Measurements from ENCODE around the gene RMDN3. TPM values are rescaled to one million over a fixed set of nuclear protein-coding genes. Genes with fewer than 3 reads are reported as not detected.

RMDN3 gene
- total RNA-seq, 1 donor from 2014 or later = 28.3 TPM

DNA sequence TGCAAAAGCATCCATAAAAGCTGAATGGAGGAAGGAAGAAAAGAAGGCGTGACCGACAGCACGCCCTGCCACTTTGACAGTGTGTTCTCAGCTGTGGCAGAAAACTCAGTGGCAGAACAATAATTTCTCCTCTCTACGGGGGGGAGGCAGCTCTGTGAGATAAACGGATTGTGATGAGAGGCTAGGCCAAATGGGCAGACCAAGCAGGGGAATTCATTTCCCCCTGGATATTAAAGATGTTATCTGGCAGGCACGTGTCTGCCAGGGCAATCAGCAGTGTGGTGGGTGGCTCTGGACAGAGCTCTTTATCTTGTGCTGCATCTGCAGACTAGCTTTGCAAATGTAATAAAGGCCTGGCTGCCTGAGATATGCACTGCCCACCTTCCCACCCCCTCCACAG lies 1.9 kb upstream of the RMDN3 start:
- no peak for DNase-seq (ENCODE audit: low spot score)
- Mint-ChIP-seq H3K27ac (no peak overlapping the region), H3K4me3 (ENCODE audit: low read depth) (peak overlapping the region; percentile 30), H3K36me3 (ENCODE audit: low read depth) (peaks cover 10% of the 10 kb centered on the region), H3K9me3 (no peaks in the 10 kb centered on the region), H3K27me3 (ENCODE audit: low read depth) (no peaks in the 10 kb centered on the region), H3K4me1 (ENCODE audit: low read depth) (peaks cover 26% of the 10 kb centered on the region)
- intact Hi-C loops (cut with micrococcal nuclease) = loop anchor here (5.0 kb wide), 1 partner anchor 135 kb away; the partner anchor contains the start of gene VPS18

DNA sequence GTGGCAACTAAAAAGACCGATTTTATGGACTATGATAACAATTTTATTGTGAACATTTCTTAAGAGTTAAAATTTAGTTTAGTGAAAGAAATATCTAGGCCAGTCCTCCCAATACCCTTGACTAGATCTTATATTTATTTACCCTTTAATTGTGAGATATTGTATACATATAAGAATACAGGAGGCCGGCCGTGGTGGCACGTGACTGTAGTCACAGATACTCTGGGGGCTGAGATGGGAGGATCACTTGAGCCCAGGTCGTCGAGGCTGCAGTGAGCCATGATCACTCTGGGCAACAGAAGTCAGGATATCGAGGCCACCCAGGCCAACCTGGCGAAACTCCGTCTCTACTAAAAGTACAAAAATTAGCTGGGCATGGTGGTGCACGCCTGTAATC lies 756 bp upstream of the RMDN3 start:
- peaks cover 21% of the 10 kb centered on the region for H3K36me3 Mint-ChIP-seq (ENCODE audit: low read depth)
- no peak for DNase-seq (ENCODE audit: low spot score)
- peak overlapping the region; percentile 94 for H3K4me3 Mint-ChIP-seq (ENCODE audit: low read depth)
- intact Hi-C loops (cut with micrococcal nuclease) = loop anchor here (1.0 to 5.0 kb wide), 5 partner anchors 7 to 136 kb away; partner anchors contain the start of genes DNAJC17, RAD51, VPS18 and ZFYVE19
- H3K4me1 Mint-ChIP-seq (ENCODE audit: low read depth) = peaks cover 27% of the 10 kb centered on the region
- no peaks in the 10 kb centered on the region for H3K9me3 Mint-ChIP-seq
- H3K27me3 Mint-ChIP-seq (ENCODE audit: low read depth) = no peaks in the 10 kb centered on the region
- peak overlapping the region; percentile 98 for H3K27ac Mint-ChIP-seq

DNA sequence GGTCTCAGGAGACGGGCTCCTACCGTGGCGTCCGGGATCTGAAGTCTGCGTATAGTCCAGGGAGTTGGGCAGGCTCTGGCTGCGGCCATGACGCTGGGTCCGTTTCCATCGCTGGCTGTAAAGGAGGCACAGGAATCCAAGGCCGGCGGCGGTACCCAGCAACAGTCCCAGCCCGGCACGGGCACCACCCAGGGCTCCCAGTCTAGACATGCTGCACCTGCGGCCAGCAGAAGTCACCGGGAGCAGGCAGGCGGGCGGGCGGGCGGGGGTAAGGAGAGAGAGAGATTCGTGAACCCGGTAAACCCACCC lies 526 bp downstream of the RMDN3 start:
- Mint-ChIP-seq H3K36me3 (ENCODE audit: low read depth) (peaks cover 30% of the 10 kb centered on the region), H3K9me3 (no peaks in the 10 kb centered on the region), H3K4me3 (ENCODE audit: low read depth) (peak overlapping the region; percentile 94), H3K27me3 (ENCODE audit: low read depth) (no peaks in the 10 kb centered on the region), H3K4me1 (ENCODE audit: low read depth) (peaks cover 27% of the 10 kb centered on the region), H3K27ac (peak overlapping the region; percentile 98)
- intact Hi-C loops (cut with micrococcal nuclease) = loop anchor here (2.0 kb wide), 1 partner anchor 60 kb away; the partner anchor contains the start of gene RAD51
- DNase-seq (ENCODE audit: low spot score) = no peak

DNA sequence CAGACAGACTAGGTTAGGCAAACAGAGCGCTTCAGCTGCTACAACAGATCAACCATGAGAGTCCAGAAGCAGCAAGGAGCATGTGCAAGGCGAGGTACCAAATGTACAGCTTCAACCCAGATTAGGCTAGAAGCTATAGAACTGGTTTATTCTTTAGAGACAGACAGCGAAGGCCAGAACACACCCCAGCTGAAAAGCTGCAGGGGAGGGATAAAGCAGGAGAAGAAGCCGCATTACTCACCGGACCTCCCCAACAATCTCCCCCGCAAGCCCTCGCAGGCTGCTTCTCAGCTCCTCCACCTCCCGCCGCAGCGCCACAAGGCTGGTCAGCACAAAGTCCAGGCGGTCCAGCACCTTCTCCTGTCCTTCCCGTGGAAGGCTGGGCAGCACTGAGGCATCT lies 3.3 kb downstream of the RMDN3 start:
- intact Hi-C loops (cut with micrococcal nuclease) = no loop called here
- H3K4me3 Mint-ChIP-seq (ENCODE audit: low read depth) = no peak overlapping the region
- no peaks in the 10 kb centered on the region for H3K27me3 Mint-ChIP-seq (ENCODE audit: low read depth)
- DNase-seq (ENCODE audit: low spot score) = no peak
- no peaks in the 10 kb centered on the region for H3K9me3 Mint-ChIP-seq
- peaks cover 27% of the 10 kb centered on the region for H3K4me1 Mint-ChIP-seq (ENCODE audit: low read depth)
- peaks cover 45% of the 10 kb centered on the region for H3K36me3 Mint-ChIP-seq (ENCODE audit: low read depth)
- H3K27ac Mint-ChIP-seq = no peak overlapping the region

- H3K9me3 Mint-ChIP-seq = no peaks in the 10 kb centered on the region
- no peak overlapping the region for H3K4me3 Mint-ChIP-seq (ENCODE audit: low read depth)
- no peak overlapping the region for H3K27ac Mint-ChIP-seq
- intact Hi-C loops (cut with micrococcal nuclease) = no loop called here
- peaks cover 48% of the 10 kb centered on the region for H3K36me3 Mint-ChIP-seq (ENCODE audit: low read depth)
- H3K27me3 Mint-ChIP-seq (ENCODE audit: low read depth) = no peaks in the 10 kb centered on the region
- no peak for DNase-seq (ENCODE audit: low spot score)
- peaks cover 27% of the 10 kb centered on the region for H3K4me1 Mint-ChIP-seq (ENCODE audit: low read depth)
Observed at GRCh38 chr15:40750885-40751284, 4.2 kb downstream of the RMDN3 start.

GRCh38 chr15:40749151-40749630 lies 5.9 kb downstream of the RMDN3 start:
- no peak overlapping the region for H3K4me3 Mint-ChIP-seq (ENCODE audit: low read depth)
- H3K9me3 Mint-ChIP-seq = no peaks in the 10 kb centered on the region
- intact Hi-C loops (cut with micrococcal nuclease) = no loop called here
- no peak overlapping the region for H3K27ac Mint-ChIP-seq
- DNase-seq (ENCODE audit: low spot score) = no peak
- peaks cover 64% of the 10 kb centered on the region for H3K36me3 Mint-ChIP-seq (ENCODE audit: low read depth)
- no peaks in the 10 kb centered on the region for H3K27me3 Mint-ChIP-seq (ENCODE audit: low read depth)
- H3K4me1 Mint-ChIP-seq (ENCODE audit: low read depth) = peaks cover 29% of the 10 kb centered on the region

GRCh38 chr15:40747685-40748631 lies 7.1 kb downstream of the RMDN3 start:
- Mint-ChIP-seq H3K27me3 (ENCODE audit: low read depth) (no peaks in the 10 kb centered on the region), H3K4me1 (ENCODE audit: low read depth) (peaks cover 29% of the 10 kb centered on the region), H3K4me3 (ENCODE audit: low read depth) (no peak overlapping the region), H3K9me3 (no peaks in the 10 kb centered on the region), H3K36me3 (ENCODE audit: low read depth) (peaks cover 69% of the 10 kb centered on the region), H3K27ac (peak overlapping the region; percentile 42)
- intact Hi-C loops (cut with micrococcal nuclease) = no loop called here
- DNase-seq (ENCODE audit: low spot score) = no peak

DNA sequence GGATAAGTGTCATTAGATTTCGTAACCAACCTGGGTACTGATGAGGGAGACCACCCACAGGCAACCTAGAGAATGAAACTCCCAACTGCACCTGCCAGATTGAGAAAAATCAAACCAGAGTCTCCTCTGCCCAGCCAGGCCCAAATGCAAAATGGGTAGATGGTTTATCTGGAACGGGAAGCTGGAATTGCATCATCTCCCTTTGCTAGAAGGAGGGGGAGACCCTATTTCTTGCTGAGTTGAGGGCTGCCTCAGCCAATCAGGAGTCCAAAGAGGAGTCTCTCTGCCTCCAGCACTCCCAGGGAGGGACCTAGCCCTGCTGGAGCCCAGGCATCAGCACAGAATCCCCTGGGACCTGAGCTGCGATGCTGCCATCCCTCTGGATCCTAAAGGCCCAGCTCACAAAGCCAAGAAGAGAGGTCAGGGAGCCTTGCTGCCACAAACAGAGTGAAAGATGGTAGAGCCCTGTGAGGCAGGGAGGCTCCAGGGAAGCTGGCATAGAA lies 8.1 kb downstream of the RMDN3 start:
- Mint-ChIP-seq H3K27me3 (ENCODE audit: low read depth) (no peaks in the 10 kb centered on the region), H3K27ac (no peak overlapping the region), H3K9me3 (no peaks in the 10 kb centered on the region), H3K4me1 (ENCODE audit: low read depth) (peaks cover 25% of the 10 kb centered on the region), H3K36me3 (ENCODE audit: low read depth) (peaks cover 68% of the 10 kb centered on the region), H3K4me3 (ENCODE audit: low read depth) (no peak overlapping the region)
- intact Hi-C loops (cut with micrococcal nuclease) = no loop called here
- no peak for DNase-seq (ENCODE audit: low spot score)

DNA sequence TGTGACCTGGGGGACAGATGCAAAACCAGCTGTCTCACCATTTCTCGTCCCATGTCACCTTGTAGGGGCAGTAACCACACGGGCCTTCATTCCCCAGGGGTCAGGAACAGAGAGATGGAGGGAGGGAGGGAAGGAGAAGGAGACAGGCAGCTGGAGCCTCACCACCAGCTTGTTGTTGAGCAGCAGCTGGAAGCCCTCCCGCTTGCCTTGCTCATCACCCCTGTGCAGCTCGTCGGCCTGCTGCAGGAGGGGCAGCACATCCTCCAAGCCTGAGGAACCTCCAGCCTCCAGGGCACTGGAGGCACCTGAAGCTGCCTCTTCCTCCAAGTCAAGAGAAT lies 10.3 kb downstream of the RMDN3 start:
- peak overlapping the region; percentile 92 for H3K27ac Mint-ChIP-seq
- intact Hi-C loops (cut with micrococcal nuclease) = loop anchor here (1.0 kb wide), 2 partner anchors 11 to 49 kb away; partner anchors contain the start of genes RAD51 and RMDN3
- no peak for DNase-seq (ENCODE audit: low spot score)
- H3K27me3 Mint-ChIP-seq (ENCODE audit: low read depth) = no peaks in the 10 kb centered on the region
- H3K4me3 Mint-ChIP-seq (ENCODE audit: low read depth) = no peak overlapping the region
- H3K9me3 Mint-ChIP-seq = no peaks in the 10 kb centered on the region
- peaks cover 24% of the 10 kb centered on the region for H3K4me1 Mint-ChIP-seq (ENCODE audit: low read depth)
- H3K36me3 Mint-ChIP-seq (ENCODE audit: low read depth) = peaks cover 62% of the 10 kb centered on the region

DNA sequence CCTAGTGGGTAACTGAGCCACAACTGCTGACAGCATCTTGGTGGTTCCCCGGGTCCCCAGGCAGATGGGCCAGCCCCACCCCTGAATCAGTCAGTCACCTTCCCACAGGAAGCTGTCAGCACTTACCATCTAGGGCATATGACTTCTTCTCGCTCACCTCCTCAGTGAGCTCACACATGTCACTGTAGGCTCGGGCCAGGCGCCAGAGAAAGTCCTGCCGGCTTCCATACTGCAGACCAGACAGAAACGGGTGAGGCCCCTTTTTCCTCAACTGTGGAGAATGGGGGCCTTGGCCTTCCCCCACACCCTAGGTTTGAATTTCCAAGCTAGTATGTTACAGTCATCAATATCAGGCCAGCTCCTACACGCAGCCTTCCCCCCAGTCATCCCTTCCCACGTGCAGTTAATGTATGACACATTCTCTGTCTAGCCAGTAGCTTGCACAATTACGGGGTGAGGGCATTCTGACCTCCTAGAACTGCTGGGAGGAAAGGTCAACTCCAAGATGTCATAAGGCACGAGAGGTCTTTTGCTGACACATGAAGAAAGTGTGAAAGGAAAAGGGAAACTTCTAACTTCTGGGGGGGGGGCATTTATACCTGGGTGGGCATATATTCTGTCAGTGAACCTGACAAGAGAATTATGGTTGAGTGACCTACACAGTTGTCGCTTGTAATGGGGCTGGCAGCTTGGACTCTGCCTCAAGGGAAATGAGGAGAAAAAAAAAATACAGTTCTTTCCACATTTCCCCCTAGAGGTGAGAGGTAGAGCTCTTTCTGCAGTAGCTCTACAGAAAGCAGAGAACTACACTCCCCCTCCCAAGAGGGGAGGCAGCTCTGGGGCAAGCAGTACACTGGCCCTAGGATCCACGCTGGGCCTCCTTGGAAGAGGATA lies 10.9 kb downstream of the RMDN3 start:
- peaks cover 58% of the 10 kb centered on the region for H3K36me3 Mint-ChIP-seq (ENCODE audit: low read depth)
- H3K27ac Mint-ChIP-seq = peak overlapping the region; percentile 92
- intact Hi-C loops (cut with micrococcal nuclease) = loop anchor here (1.0 kb wide), 2 partner anchors 11 to 49 kb away; partner anchors contain the start of genes RAD51 and RMDN3
- peak; percentile 63 for DNase-seq (ENCODE audit: low spot score)
- peaks cover 24% of the 10 kb centered on the region for H3K4me1 Mint-ChIP-seq (ENCODE audit: low read depth)
- H3K27me3 Mint-ChIP-seq (ENCODE audit: low read depth) = no peaks in the 10 kb centered on the region
- peak overlapping the region; percentile 42 for H3K4me3 Mint-ChIP-seq (ENCODE audit: low read depth)
- no peaks in the 10 kb centered on the region for H3K9me3 Mint-ChIP-seq

- peaks cover 58% of the 10 kb centered on the region for H3K36me3 Mint-ChIP-seq (ENCODE audit: low read depth)
- intact Hi-C loops (cut with micrococcal nuclease) = no loop called here
- DNase-seq (ENCODE audit: low spot score) = no peak
- H3K4me1 Mint-ChIP-seq (ENCODE audit: low read depth) = peaks cover 24% of the 10 kb centered on the region
- H3K9me3 Mint-ChIP-seq = no peaks in the 10 kb centered on the region
- peak overlapping the region; percentile 9 for H3K4me3 Mint-ChIP-seq (ENCODE audit: low read depth)
- no peaks in the 10 kb centered on the region for H3K27me3 Mint-ChIP-seq (ENCODE audit: low read depth)
- peak overlapping the region; percentile 92 for H3K27ac Mint-ChIP-seq
Observed at GRCh38 chr15:40743485-40743901, 11.6 kb downstream of the RMDN3 start.

DNA sequence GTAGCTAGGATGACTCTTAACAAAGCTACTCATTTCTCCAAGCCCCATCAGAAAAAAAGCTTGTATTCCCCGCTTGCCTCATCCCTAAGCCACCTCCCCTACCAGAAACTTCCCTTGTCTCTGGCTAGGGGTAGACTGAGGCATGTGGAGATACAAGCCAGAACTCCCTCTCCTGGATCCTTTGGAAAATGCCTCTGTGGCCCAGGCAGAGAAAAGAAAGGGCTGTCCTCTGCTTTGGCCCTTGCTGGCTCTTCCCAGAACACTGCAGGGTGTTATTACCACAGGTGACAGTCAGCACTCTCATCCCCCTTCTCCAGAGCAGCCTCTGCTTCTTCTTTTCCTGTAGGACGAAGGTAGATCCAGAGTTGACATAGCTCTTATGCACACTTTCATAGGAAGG lies 15.2 kb downstream of the RMDN3 start:
- Mint-ChIP-seq H3K36me3 (ENCODE audit: low read depth) (peaks cover 58% of the 10 kb centered on the region), H3K4me1 (ENCODE audit: low read depth) (peaks cover 21% of the 10 kb centered on the region), H3K4me3 (ENCODE audit: low read depth) (no peak overlapping the region), H3K27ac (no peak overlapping the region), H3K9me3 (no peaks in the 10 kb centered on the region), H3K27me3 (ENCODE audit: low read depth) (no peaks in the 10 kb centered on the region)
- intact Hi-C loops (cut with micrococcal nuclease) = no loop called here
- DNase-seq (ENCODE audit: low spot score) = no peak
